Measurements from ENCODE around the gene ARL6. TPM values are rescaled to one million over a fixed set of nuclear protein-coding genes. Genes with fewer than 3 reads are reported as not detected.

ARL6 gene
- polyA plus RNA-seq, 3 donors = 1.7 to 3.1 (median 1.9) TPM

Other genes starting within 250 kb of the ARL6 start
- 10 to 100 TPM in 2 of 3 donors, 1 to 10 TPM in 1; 6.8 to 20.7 (median 16.2) TPM for gene CRYBG3, start 57.3 kb downstream of the ARL6 start, polyA plus RNA-seq
- 10 to 100 TPM; 13.1 to 21.5 (median 20.3) TPM for gene RIOX2, start 207.7 kb downstream of the ARL6 start, polyA plus RNA-seq